HFFc6 (cell line): ENCODE results near the gene SLC25A3. TPM values are rescaled to one million over a fixed set of nuclear protein-coding genes. Genes with fewer than 3 reads are reported as not detected.
"Not testable (repeated sequence)": the region's sequence is repeated elsewhere in the genome, so short reads cannot be mapped to it uniquely, and the experiment has no call there.

Source experiments
- DNase-seq: peaks from one replicate; pipeline ENCODE4 v3.0.0-alpha.2; 2018
- H3K27ac Mint-ChIP-seq: 2 replicates; pipeline ENCODE4 v1.8.0; 2020; ENCODE audit warnings: mild to moderate bottlenecking, mixed read lengths
- H3K27me3 Mint-ChIP-seq: 2 replicates; pipeline ENCODE4 v1.8.0; 2021; ENCODE audit warnings: mild to moderate bottlenecking, moderate library complexity, mixed read lengths; ENCODE audit not compliant: insufficient read depth
- H3K36me3 Mint-ChIP-seq: 2 replicates; pipeline ENCODE4 v1.8.0; 2021; ENCODE audit warnings: low read depth, mixed read lengths
- H3K4me1 Mint-ChIP-seq: 2 replicates; pipeline ENCODE4 v1.8.0; 2020; ENCODE audit warnings: low read depth, mixed read lengths
- H3K4me3 Mint-ChIP-seq: 2 replicates; pipeline ENCODE4 v1.8.0; 2020; ENCODE audit warnings: mild to moderate bottlenecking, moderate library complexity, mixed read lengths
- H3K9me3 Mint-ChIP-seq: 2 replicates; pipeline ENCODE4 v1.8.0; 2020; ENCODE audit warnings: mild to moderate bottlenecking, mixed read lengths
- CTCF ChIP-seq: fragments of 200-600 bp; sonication (generic); IDR thresholded peaks from 2 replicates; pipeline ENCODE4 v1.5.0; 2021; ENCODE audit warnings: antibody characterized with exemption, mild to moderate bottlenecking
- total RNA-seq, 6 experiments: library from RNA; stranded (reverse); fragmentation: NEBNext Ultra II Directional; extraction: Animal tissue kit (Norgen Biotek cat#: 25700); gene quantifications; 2 replicates in 1 of 6; 3 replicates in 5 of 6; pipeline ENCODE4 v1.2.3, GENCODE V29; 2021

SLC25A3 gene
- total RNA-seq, 6 experiments from 2014 or later: 613 to 701 (median 674) TPM

GRCh38 chr12:98595243-98595988 is 1.9 kb downstream of the SLC25A3 start:
- peak overlapping the region; percentile 98 for H3K27ac Mint-ChIP-seq
- peaks cover 28% of the 10 kb centered on the region for H3K36me3 Mint-ChIP-seq

GRCh38 chr12:98597313-98597712 is 3.8 kb downstream of the SLC25A3 start:
- H3K4me1 Mint-ChIP-seq: peaks cover 19% of the 10 kb centered on the region
- not testable (repeated sequence) for DNase-seq, H3K9me3 Mint-ChIP-seq, H3K27ac Mint-ChIP-seq, H3K4me3 Mint-ChIP-seq, H3K27me3 Mint-ChIP-seq
- H3K36me3 Mint-ChIP-seq: peaks cover 36% of the 10 kb centered on the region

More at GRCh38 chr12:98595243-98595988, 1.9 kb downstream of the SLC25A3 start:
- peak; percentile 55 for DNase-seq
- H3K4me3 Mint-ChIP-seq: peak overlapping the region; percentile 94
- peaks cover 5% of the 10 kb centered on the region for H3K27me3 Mint-ChIP-seq
- no peaks in the 10 kb centered on the region for H3K9me3 Mint-ChIP-seq
- peaks cover 26% of the 10 kb centered on the region for H3K4me1 Mint-ChIP-seq
- no peak for TF ChIP-seq CTCF

GRCh38 chr12:98601924-98602323 is 8.4 kb downstream of the SLC25A3 start:
- H3K4me1 Mint-ChIP-seq: no peaks in the 10 kb centered on the region
- peaks cover 35% of the 10 kb centered on the region for H3K36me3 Mint-ChIP-seq
- no peak overlapping the region for H3K4me3 Mint-ChIP-seq
- TF ChIP-seq CTCF: no peak
- H3K9me3 Mint-ChIP-seq: no peaks in the 10 kb centered on the region
- no peak for DNase-seq
- no peak overlapping the region for H3K27ac Mint-ChIP-seq
- H3K27me3 Mint-ChIP-seq: no peaks in the 10 kb centered on the region

- Mint-ChIP-seq H3K9me3 (no peaks in the 10 kb centered on the region), H3K27me3 (no peaks in the 10 kb centered on the region), H3K4me1 (no peaks in the 10 kb centered on the region), H3K27ac (no peak overlapping the region), H3K36me3 (peaks cover 19% of the 10 kb centered on the region), H3K4me3 (no peak overlapping the region)
- peak; percentile 36; the same call in 1 of the 2 replicates for TF ChIP-seq CTCF
- no peak for DNase-seq
Observed at GRCh38 chr12:98606359-98606988, 13.0 kb downstream of the SLC25A3 start.

GRCh38 chr12:98610596-98610995 is 17.1 kb downstream of the SLC25A3 start:
- Mint-ChIP-seq H3K4me3 (no peak overlapping the region), H3K36me3 (peaks cover 5% of the 10 kb centered on the region; the same call in 1 of the 2 replicates)
- TF ChIP-seq CTCF: no peak

More at GRCh38 chr12:98610596-98610995, 17.1 kb downstream of the SLC25A3 start:
- H3K27me3 Mint-ChIP-seq: no peaks in the 10 kb centered on the region
- no peaks in the 10 kb centered on the region for H3K9me3 Mint-ChIP-seq
- no peak overlapping the region for H3K27ac Mint-ChIP-seq
- H3K4me1 Mint-ChIP-seq: no peaks in the 10 kb centered on the region
- no peak for DNase-seq
